GM12878 (cell line): ENCODE data around the gene ACTN3. TPM values are rescaled to one million over a fixed set of nuclear protein-coding genes. Genes with fewer than 3 reads are reported as not detected.

Experiments used
- ATAC-seq: fragments of 200-7000 bp; cut with Tn5 transposase; 3 replicates; pipeline ENCODE4 v1.9.1; 2020; ENCODE audit warnings: mild to moderate bottlenecking, moderate library complexity
- BruUV-seq: library from RNA; stranded (reverse); fragments of 400-500 nt; replicated peaks from 2 replicates; lab custom pipeline; 2021; lab: Mats Ljungman, UMichigan
- CTCF ChIA-PET: fragments of 300-600 bp; sonication (Branson Sonifier 250); formaldehyde crosslinking; extraction: SDS; loops from one replicate; lab custom pipeline; 2021; ENCODE audit warnings: inconsistent platforms; lab: Yijun Ruan, JAX
- POLR2A ChIA-PET: fragments of 350-600 bp; formaldehyde crosslinking; extraction: SDS; loops from one replicate; lab custom pipeline; 2021; ENCODE audit warnings: inconsistent platforms; lab: Charles Lee
- RAD21 ChIA-PET: fragments of 300-600 bp; sonication (Branson Sonifier 250); formaldehyde crosslinking; loops from one replicate; lab custom pipeline; 2023; ENCODE audit warnings: antibody characterized with exemption; ENCODE audit not compliant: unreplicated experiment; lab: Charles Lee
- SMC1A ChIA-PET: fragments of 300-600 bp; sonication (Branson Sonifier 250); formaldehyde crosslinking; loops from one replicate; lab custom pipeline; 2023; ENCODE audit not compliant: unreplicated experiment, uncharacterized antibody; lab: Charles Lee
- DNase-seq: peaks from one replicate; pipeline ENCODE4 v3.0.0-alpha.2; 2011; ENCODE audit warnings: low read depth, low spot score
- FAIRE-seq: peaks from 3 replicates; lab custom pipeline; 2011; peaks lifted over from hg19 to GRCh38; lab: Jason Lieb, UNC
- H2AFZ ChIP-seq: 2 replicates; pipeline ENCODE4 v1.6.0; 2011; ENCODE audit warnings: low read depth, low read length, control low read depth; ENCODE audit not compliant: control insufficient read depth
- H3K27ac ChIP-seq: 2 replicates; pipeline ENCODE4 v1.5.1; 2011; ENCODE audit warnings: control low read depth; ENCODE audit not compliant: control insufficient read depth, insufficient read depth
- H3K27me3 ChIP-seq, 2 experiments: replicated peaks in 1 of 2; 2 replicates each; pipeline versions ENCODE4 v1.6.0 to v1.6.1; 2011; ENCODE audit warnings: low read length in 1 of 2; ENCODE audit not compliant: control insufficient read depth in 2 of 2, insufficient read depth in 2 of 2
- H3K36me3 ChIP-seq, 2 experiments: 2 replicates each; pipeline ENCODE4 v1.5.1; 2011; ENCODE audit warnings: low read length in 1 of 2; ENCODE audit not compliant: control insufficient read depth in 2 of 2, insufficient read depth in 2 of 2
- H3K4me1 ChIP-seq: 2 replicates; pipeline ENCODE4 v1.6.1; 2011; ENCODE audit warnings: mild to moderate bottlenecking, low read length, moderate library complexity, mixed read lengths; ENCODE audit not compliant: control insufficient read depth, insufficient read depth
- H3K4me2 ChIP-seq: 2 replicates; pipeline ENCODE4 v1.6.0; 2011; ENCODE audit warnings: control low read depth; ENCODE audit not compliant: control insufficient read depth, insufficient read depth
- H3K4me3 ChIP-seq: fragments of 200-600 bp; sonication (generic); 2 replicates; pipeline ENCODE4 v1.5.1; 2016
- H3K79me2 ChIP-seq: 2 replicates; pipeline ENCODE4 v1.6.0; 2011; ENCODE audit warnings: low read length; ENCODE audit not compliant: control insufficient read depth, insufficient read depth
- H3K9ac ChIP-seq: 2 replicates; pipeline ENCODE4 v1.8.0; 2011; ENCODE audit warnings: low read length, control low read depth, mixed read lengths; ENCODE audit not compliant: control insufficient read depth, insufficient read depth
- H3K9me3 ChIP-seq: replicated peaks from 3 replicates; pipeline ENCODE4 v1.5.1; 2011; ENCODE audit warnings: mild to moderate bottlenecking, low read length; ENCODE audit not compliant: control insufficient read depth, insufficient read depth
- H4K20me1 ChIP-seq: 2 replicates; pipeline ENCODE4 v1.6.0; 2011; ENCODE audit not compliant: control insufficient read depth, insufficient read depth
- CHD2 ChIP-seq: IDR thresholded peaks from 2 replicates; pipeline ENCODE4 v1.6.1; 2011; ENCODE audit warnings: low read depth, low read length, improper control_type of control experiment, borderline replicate concordance
- KLF5 ChIP-seq: fragments of 450-650 bp; IDR thresholded peaks from 2 replicates; pipeline ENCODE4 v1.6.1; 2014; ENCODE audit warnings: mild to moderate bottlenecking; ENCODE audit not compliant: partially characterized antibody
- MXI1 ChIP-seq: fragments of 150-350 bp; IDR thresholded peaks from 2 replicates; pipeline ENCODE4 v1.6.1; 2011; ENCODE audit warnings: low read depth, mild to moderate bottlenecking, inconsistent platforms, low read length, improper control_type of control experiment
- NRF1 ChIP-seq: conservative IDR thresholded peaks from 2 replicates; pipeline ENCODE4 v1.6.1; 2011; ENCODE audit warnings: mild to moderate bottlenecking, low read depth, low read length, improper control_type of control experiment
- SREBF2 ChIP-seq: IDR thresholded peaks from 2 replicates; pipeline ENCODE4 v1.6.1; 2012; ENCODE audit warnings: mild to moderate bottlenecking, low read length
- WRNIP1 ChIP-seq: IDR thresholded peaks from 2 replicates; pipeline ENCODE4 v1.6.1; 2011; ENCODE audit warnings: low read depth, low read length, improper control_type of control experiment, borderline replicate concordance
- ZNF24 ChIP-seq: fragments of 450-650 bp; IDR thresholded peaks from 2 replicates; pipeline ENCODE4 v1.6.1; 2017; ENCODE audit warnings: antibody characterized with exemption, mild to moderate bottlenecking
- WGBS: methylation state at CpG from one replicate; pipeline ENCODE4 v1.1.6; 2016; ENCODE audit warnings: low lambda C conversion rate; ENCODE audit not compliant: insufficient replicate concordance, insufficient coverage; ENCODE audit errors: missing lambda C conversion rate; 5-methylcytosine and 5-hydroxymethylcytosine counted together
- in situ Hi-C: fragments of 300-500 bp; cut with MboI; formaldehyde crosslinking; loops from 9 replicates; pipeline ENCODE4 v1.14.3; 2018; ENCODE audit warnings: mixed read lengths
- intact Hi-C: fragments of 100-400 bp; cut with micrococcal nuclease; formaldehyde crosslinking; loops from one replicate; pipeline ENCODE4 v1.14.2; 2022; ENCODE audit not compliant: unreplicated experiment
- polyA plus RNA-seq, 11 experiments: library from polyadenylated mRNA; depleted of rRNA in 4 of 11; unstranded in 6 of 11; stranded (reverse) in 5 of 11; fragments of >200 nt; fragmentation: Nextera tagmentation in 4 of 11; fragmentation: Illumina TruSeq in 1 of 11; extraction: Ambion mirVana in 4 of 11; extraction: Trizol in 1 of 11; gene quantifications; 1 replicate in 1 of 11; 2 replicates in 10 of 11; pipeline versions ENCODE4 v1.2.1 to v1.2.3, GENCODE V29; 2011 to 2016; ENCODE audit warnings: inconsistent platforms in 2 of 11, missing spikeins in 2 of 11, low read depth in 1 of 11
- total RNA-seq, 4 experiments: library from RNA; depleted of rRNA in 3 of 4; stranded (reverse); fragments of >200 nt in 3 of 4; fragmentation: Illumina TruSeq in 1 of 4; extraction: Trizol in 1 of 4; gene quantifications; 2 replicates each; pipeline versions ENCODE4 v1.2.1 to v1.2.3, GENCODE V29; 2013 to 2021
- TF ChIP-seq, protein P1 (sequence below): IDR thresholded peaks from 2 replicates; pipeline ENCODE4 v1.6.1; 2012; ENCODE audit warnings: improper control_type of control experiment, low read depth, low read length; ENCODE audit not compliant: insufficient replicate concordance

The ACTN3 gene
- total and polyA plus RNA-seq, 10 of the 15 experiments (the other 5 are each of a cell fraction or from before 2014, with no cell fraction given): 0.06 to 0.67 (median 0.17) TPM; not detected in 3

DNA sequence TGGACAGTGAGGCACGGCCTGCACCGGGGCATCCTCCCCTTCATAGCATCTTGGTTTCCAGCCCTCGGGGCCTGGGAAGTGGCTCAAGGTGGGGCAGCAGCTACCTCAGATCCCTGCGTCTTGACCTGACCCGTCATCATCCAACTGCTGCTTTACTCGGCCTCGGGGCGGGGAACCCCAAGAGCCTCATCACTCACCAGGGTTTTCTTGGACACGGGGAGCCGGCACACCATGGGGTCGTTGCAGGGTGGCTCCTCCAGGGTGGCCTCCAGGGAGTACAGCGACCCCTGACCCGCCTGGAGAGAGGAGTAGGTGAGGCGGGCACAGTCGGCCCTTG is 21.1 kb downstream of the ACTN3 start:
- Histone ChIP-seq H3K4me1 (no peaks in the 10 kb centered on the region), H3K9ac (no peak overlapping the region), H3K36me3 (no peaks in the 10 kb centered on the region), H3K4me2 (peak overlapping the region; percentile 75; the same call in 1 of the 2 replicates), H3K27ac (no peak overlapping the region), H3K9me3 (no peaks in the 10 kb centered on the region), H3K79me2 (no peaks in the 10 kb centered on the region), H3K4me3 (no peak overlapping the region; the same call in 1 of the 2 replicates), H2AFZ (no peak overlapping the region), H4K20me1 (no peaks in the 10 kb centered on the region), H3K27me3 (peaks cover 0 to 6% of the 10 kb centered on the region in 2 experiments; a peak in 3 of 4 replicates)
- TF ChIP-seq NRF1 (no peak), KLF5 (no peak), ZNF24 (no peak), SREBF2 (no peak), MXI1 (no peak), CHD2 (no peak), WRNIP1 (no peak)
- TF ChIP-seq, protein P1, sequence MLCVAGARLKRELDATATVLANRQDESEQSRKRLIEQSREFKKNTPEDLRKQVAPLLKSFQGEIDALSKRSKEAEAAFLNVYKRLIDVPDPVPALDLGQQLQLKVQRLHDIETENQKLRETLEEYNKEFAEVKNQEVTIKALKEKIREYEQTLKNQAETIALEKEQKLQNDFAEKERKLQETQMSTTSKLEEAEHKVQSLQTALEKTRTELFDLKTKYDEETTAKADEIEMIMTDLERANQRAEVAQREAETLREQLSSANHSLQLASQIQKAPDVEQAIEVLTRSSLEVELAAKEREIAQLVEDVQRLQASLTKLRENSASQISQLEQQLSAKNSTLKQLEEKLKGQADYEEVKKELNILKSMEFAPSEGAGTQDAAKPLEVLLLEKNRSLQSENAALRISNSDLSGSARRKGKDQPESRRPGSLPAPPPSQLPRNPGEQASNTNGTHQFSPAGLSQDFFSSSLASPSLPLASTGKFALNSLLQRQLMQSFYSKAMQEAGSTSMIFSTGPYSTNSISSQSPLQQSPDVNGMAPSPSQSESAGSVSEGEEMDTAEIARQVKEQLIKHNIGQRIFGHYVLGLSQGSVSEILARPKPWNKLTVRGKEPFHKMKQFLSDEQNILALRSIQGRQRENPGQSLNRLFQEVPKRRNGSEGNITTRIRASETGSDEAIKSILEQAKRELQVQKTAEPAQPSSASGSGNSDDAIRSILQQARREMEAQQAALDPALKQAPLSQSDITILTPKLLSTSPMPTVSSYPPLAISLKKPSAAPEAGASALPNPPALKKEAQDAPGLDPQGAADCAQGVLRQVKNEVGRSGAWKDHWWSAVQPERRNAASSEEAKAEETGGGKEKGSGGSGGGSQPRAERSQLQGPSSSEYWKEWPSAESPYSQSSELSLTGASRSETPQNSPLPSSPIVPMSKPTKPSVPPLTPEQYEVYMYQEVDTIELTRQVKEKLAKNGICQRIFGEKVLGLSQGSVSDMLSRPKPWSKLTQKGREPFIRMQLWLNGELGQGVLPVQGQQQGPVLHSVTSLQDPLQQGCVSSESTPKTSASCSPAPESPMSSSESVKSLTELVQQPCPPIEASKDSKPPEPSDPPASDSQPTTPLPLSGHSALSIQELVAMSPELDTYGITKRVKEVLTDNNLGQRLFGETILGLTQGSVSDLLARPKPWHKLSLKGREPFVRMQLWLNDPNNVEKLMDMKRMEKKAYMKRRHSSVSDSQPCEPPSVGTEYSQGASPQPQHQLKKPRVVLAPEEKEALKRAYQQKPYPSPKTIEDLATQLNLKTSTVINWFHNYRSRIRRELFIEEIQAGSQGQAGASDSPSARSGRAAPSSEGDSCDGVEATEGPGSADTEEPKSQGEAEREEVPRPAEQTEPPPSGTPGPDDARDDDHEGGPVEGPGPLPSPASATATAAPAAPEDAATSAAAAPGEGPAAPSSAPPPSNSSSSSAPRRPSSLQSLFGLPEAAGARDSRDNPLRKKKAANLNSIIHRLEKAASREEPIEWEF: no peak
- ATAC-seq (no peak), DNase-seq (no peak), FAIRE-seq (no peak)
- BruUV-seq: no TSS peak
- 66% methylated on average over 15 of the region's 15 CpGs for WGBS
- CTCF ChIA-PET: interaction anchor here (0.7 to 2.5 kb wide), 3 partner anchors 12 to 110 kb away, joined by 3 to 10 read pairs (median 4); partner anchors contain the start of genes CCDC87, CCS and RBM4B
- SMC1A ChIA-PET: interaction anchor here (1.4 to 1.9 kb wide), 2 partner anchors 10 to 22 kb away, joined by 3 to 4 read pairs; partner anchors contain the start of gene ZDHHC24
- POLR2A ChIA-PET: interaction anchor here (1.2 kb wide), 2 partner anchors 26 to 111 kb away, joined by 3 read pairs; no protein-coding TSS in a partner anchor
- in situ Hi-C loops (no loop called here), intact Hi-C loops (no loop called here)
- RAD21 ChIA-PET: no interaction called here
